NCI-H2196 treated with DMSO at 0.1 percent for 48 hours (cell line): ENCODE data around the gene RIT1.
"Not testable (repeated sequence)": the region's sequence is repeated elsewhere in the genome, so short reads cannot be mapped to it uniquely, and the experiment has no call there.

ENCODE experiments used
- DNase-seq: peaks from one replicate; lab custom pipeline; 2025; ENCODE audit not compliant: unreplicated experiment; lab: John Stamatoyannopoulos, UW

RIT1 gene

DNA sequence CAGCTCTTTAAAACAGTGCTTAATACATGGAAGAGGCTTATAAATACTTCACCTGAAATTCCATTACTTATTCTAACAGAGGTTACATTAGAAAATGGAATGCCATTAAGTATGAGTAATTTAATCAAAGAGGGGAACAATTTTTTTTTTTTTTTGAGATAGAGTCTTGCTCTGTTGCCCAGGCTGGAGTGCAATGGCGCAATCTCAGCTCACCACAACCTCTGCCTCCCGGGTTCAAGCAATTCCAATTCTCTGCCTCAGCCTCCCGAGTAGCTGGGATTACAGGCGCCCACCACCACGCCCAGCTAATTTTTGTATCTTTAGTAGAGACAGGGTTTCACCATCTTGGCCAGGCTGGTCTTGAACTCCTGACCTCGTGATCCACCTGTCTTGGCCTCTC lies 15.5 kb downstream of the RIT1 start:
- not testable (repeated sequence) for DNase-seq

DNA sequence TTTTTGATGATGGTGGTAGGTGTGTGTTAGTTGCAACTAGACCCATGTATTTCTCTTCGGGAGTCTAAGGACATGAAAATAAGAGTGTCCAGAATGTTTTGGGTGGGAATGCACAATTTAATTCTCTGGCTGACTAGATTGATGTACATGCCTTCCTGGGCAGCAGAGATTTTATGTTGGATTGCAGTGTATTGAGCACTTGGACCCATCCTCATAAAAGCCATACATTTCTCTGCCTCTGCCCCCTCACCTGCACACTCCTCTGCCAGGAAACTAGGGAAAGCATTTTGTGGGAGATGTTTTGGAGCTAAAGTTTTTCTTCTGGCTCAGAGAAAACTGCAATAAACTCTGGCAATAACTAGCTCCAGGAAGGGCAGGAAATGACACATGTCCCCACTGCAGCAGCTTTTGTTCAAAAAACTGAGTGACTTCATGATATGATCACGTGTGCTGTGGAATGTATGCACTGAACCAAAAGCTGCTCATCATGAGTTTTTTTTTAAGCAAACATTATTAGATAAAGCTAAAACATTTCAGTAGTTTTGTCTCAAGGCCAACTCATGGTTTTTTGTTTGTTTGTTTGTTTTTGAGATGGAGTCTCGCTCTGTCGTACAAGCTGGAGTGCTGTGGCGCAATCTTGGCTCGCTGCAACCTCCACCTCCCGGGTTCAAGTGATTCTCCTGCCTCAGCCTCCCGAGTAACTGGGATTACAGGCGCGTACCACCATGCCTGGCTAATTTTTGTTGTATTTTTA lies 17.6 kb downstream of the RIT1 start:
- DNase-seq, result no peak

DNA sequence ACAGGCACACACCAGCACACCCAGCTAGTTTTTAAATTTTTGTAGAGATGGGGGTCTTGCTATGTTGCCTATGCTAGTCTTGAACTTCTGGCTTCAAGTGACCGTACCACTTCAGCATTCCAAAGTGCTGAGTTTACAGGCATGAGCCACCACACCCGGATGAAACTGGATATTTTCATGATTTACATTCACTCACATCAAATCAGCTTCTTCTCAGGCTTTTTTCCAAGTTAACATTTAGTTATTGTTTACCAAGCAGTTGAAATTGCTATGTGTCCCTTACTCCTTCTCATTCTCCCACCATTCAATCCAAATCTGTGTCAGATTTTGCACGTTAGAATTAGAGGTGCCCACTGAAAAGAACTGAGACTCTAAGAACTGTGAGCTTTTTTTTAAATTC lies 18.4 kb downstream of the RIT1 start:
- DNase-seq, result no peak

DNA sequence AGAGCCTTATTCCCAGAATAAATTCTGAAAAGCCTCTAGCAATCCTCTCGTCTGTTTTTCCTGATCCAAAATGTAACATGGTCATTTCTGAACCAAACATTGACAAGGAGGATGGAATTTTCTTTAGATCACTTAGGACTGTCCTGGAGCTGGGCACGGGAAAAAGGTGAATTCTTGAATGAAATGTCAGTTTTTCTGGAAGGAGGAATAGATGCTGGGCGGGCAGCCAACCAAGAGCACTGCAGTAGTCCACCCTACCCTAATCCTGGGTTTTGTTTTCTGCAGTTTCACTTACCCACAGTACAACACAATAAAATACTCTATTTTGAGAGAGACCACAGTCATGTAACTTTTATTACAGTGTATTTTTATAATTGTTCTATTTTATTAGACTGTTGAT lies 20.9 kb downstream of the RIT1 start:
- DNase-seq, result no peak

DNA sequence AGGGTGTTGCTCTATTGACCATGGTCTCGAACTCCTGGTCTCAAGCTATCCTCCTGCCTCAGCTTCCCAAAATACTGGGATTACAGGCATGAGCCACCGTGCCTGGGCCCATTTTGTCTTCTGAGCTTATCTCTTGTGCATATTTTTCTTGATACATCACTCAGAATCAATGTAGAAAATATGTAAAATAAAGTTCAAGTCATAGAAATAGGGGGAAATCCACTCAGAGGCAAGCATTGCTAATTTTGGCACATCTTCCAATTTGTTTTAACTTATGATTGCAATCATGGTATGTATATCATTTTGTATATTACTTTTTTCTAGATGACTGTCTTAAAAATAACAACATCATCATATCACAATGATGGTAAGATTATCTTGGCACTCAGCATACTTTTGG lies 21.6 kb downstream of the RIT1 start:
- DNase-seq, result no peak

DNA sequence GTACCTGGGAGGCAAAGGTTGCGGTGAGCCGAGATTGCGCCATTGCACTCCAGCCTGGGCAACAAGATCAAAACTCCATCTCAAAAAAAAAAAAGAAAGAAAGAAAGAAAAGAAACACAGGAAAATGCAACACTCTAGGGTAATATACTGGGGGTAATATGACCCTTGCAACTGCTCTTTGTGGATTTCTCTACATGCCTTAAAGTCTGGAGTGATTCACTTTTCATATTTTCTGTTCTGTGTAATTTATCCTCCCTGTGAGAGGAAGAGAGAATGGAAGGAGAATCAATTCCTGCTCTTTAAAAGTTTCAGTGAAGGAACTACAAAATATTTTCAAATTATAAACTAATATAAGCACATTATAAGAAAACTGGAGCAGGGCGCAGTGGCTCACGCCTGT lies 22.7 kb downstream of the RIT1 start:
- DNase-seq, result no peak

DNA sequence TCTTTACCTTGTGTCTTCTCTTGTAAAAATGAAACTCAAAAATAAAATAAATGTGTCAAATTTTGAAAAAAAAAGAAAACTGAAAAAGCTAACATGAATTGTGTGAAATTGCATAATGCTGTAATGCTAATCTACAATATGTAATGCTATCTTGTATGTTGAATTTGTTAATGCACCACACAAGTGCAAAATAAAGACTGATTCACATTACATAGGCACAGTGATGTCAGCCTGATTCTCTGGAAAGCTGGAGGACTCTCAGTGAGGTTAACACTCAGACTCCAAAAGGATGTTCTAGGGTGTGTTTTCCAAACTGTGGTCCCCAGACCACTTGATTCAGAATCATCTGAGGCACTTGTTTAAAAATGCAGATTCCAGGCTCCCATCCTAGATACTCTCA lies 26.2 kb downstream of the RIT1 start:
- no peak for DNase-seq

DNA sequence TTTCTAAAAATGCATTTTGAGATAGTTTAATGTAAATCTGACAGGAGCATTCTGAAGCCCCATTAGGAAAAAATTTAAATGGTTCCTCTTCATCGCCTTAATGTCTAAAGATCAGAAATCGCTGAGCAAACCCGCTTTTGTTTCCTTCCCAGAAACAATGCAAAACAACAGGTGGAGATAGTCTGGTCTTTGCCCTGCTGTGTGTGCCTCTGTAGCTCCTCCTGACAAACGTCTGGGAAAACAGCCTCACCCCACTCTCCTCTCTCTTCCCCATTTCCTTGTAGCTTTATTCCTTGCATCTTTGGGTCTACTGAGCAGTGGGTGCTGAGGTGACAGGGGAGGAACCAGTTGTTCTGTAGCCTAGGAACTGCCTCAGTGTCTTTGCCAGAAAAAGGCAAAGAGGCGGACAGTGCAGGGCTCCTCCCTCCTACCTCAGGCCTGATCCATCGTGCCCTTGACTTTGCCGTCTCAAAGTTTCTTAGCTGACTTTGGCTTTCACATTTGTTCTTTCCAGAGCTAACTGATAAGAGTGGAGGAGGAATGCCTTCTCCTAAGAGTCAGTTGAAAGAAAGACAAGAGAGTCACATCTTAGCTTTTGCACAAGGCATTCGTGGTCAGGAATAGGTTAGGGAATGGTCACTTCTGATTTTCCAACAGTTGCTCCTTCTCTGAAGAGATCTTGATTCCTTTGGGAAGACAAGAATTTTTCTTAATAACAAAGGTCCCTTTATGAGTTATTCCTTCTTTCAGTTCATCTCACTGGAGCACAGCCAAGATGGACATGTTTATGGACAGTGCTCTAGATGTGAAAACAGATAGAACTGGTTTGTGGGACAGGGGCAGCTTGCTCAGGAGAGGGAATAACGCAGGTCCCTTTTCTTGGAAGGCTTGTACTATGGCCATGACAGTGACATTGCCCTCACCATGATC lies 26.9 kb downstream of the RIT1 start:
- DNase-seq, result no peak

DNA sequence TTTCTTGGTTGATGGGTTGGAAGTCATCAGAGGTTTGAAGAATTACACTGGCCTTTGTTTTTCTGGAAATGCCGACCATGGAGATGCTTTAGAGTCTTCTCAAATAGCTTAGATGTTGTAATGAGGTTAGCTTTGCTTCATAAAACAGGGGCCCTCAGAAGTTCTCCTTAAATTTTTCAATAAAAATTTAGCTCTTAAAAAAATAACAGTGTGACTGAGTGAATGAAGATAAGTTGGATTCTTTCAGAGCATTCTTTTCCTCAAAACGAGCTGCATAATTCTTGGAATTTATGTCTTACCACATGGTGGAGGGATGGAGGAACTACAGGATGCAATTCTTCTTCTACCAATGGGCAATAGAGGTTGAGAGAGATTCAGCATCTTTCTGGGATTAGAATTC lies 28.4 kb downstream of the RIT1 start:
- no peak for DNase-seq

DNA sequence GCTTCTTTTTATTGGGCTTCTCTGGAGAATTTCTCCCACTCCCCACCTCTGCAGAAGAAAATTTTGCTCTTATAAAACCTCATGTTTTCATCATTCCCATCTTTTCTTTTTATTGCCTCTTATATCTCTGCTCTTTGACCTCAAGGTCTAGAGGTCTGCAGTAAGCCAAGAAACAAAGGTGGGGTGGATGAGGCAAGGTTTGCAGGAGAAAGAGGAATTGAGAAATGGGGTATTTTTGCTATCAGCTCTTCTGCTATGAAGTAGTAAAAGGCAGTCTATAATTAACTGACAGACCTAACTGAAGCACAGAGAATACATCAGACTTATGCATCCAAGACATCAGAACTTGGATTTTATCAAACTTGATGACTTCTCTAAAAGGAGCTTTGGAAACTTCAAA lies 28.9 kb downstream of the RIT1 start:
- no peak for DNase-seq

DNA sequence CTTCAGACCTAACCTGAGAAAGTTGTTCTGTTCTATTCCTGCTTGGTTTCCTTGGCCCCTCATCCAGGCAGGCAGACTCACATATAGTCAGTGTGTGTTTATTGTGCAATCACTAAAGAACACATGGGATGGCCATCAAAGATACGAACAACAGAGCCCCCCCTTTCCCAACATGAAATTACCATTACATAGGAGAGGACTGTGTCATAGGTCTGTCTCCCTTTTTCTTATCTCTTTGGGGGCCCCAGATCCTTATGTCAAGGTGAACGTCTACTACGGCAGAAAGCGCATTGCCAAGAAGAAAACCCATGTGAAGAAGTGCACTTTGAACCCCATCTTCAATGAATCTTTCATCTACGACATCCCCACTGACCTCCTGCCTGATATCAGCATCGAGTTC lies 30.2 kb downstream of the RIT1 start:
- DNase-seq, result no peak

DNA sequence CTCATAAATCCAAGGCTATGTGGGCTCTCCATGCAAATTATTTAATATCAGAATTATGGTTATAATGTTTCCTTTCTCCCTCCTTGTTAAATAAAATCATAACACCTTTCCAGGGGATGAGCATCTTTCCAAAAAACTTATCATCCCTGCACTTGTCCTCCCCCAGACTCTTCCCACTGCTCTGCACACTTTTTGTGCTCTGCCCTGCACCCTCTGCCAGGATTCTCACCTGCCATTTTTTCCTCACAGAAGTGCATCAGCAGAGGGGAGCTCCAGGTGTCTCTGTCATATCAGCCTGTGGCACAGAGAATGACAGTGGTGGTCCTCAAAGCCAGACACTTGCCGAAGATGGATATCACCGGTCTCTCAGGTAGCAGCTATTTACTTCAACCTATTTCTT lies 30.9 kb downstream of the RIT1 start:
- DNase-seq, result no peak

DNA sequence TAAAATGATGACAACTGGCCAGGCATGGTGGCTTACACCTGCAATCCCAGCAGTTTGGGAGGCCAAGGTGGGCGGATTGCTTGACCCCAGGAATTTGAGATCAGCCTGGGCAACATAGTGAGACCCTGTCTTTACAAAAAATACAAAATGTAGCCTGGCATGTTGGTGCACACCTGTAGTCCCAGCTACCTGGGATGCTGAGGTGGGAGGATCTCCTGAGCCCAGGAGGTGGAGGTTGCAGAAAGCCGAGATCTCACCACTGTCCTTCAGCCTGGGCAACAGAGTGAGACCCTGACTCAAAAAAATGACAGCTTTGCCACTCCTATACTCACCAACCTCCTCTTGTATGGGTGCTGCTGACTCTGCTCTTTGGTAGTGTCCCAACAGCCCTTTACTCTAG lies 33.2 kb downstream of the RIT1 start:
- DNase-seq, result no peak

DNA sequence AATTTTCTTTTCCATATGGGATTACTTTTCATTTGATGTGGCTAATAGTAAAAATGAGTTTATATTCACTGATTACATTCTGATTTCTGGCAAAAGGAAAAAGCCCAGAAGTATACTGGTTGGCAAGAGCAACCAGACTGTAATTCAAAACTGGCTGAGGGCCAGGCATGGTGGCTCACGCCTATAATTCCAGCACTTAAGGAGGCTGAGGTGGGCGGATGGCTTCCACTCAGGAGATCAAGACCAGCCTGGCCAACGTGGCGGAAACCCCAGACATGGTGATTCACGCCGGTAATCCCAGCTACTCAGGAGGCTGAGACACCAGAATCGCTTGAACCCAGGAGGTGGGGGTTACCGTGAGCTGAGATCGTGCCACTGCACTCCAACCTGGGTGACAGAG lies 37.3 kb downstream of the RIT1 start:
- DNase-seq, result no peak

DNA sequence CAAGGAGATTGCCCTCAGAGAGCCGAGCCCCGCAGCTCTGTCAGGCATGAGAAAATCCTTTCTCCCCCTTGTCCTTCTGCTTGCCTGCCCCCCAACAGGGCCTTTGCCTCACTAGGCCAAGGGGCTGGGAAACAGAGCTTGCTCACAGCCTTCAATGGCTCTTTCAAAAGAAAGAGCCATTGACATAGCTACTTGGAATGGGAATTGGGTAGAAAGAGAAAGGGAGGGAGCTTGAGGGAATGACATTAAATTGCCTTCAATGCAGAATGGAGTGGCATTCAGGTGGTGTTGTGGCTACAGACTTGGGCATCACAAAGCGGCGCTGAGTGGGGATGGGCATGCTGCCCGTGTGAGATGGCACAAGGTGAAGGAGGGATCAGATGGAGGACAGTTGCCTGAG lies 38.6 kb downstream of the RIT1 start:
- DNase-seq, result no peak

DNA sequence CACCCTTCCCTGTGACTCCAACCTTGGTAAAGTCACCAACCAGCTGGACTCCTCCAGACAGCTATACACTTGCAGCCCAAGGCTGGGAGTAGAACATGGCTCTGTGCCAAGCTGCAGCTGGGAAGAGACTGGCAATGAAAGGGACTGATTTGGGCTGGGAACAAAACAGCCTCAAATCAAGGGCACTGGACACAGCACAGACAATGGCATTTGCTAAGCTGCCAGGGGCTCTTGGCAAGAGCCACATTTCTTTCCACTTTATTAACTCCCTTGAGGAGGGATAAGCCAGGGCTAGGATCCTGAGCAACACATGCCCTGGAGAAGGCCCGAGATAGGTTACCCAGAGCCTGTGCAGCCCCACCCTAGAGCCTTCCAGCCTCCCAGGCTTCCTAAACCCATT lies 39.8 kb downstream of the RIT1 start:
- DNase-seq, result peak; percentile 32

DNA sequence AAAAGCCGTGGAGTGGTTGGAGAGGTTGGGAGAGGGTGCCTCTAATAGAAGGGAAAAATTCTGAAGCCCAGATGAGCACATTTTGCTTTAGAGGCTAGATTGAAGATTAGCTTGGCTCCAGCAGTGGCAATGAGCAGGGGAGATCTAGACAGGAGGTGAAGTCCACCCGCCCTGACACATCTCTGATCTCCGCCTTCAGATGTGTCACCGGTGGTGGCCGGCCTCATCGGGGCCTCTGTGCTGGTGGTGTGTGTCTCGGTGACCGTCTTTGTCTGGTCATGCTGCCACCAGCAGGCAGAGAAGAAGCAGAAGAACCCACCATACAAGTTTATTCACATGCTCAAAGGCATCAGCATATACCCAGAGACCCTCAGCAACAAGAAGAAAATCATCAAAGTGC lies 43.4 kb downstream of the RIT1 start:
- no peak for DNase-seq

DNA sequence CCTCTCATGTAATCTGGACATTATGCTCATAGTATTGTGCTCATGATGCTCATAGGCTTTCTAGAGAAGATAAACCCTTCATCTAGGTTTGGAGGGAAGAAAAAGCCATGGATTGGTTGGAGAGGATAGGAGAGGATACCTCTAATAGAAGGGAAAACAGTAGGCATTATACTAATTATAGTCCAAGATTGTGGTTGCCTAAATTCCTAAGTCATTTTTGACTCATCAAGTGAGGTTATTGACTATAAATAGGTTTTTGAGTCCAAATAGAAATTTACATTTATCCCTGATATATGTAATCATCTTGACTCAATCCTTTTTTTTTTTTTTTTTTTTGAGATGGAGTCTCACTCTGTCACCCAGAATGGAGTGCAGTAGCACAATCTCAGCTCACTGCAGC lies 46.8 kb downstream of the RIT1 start:
- no peak for DNase-seq

DNA sequence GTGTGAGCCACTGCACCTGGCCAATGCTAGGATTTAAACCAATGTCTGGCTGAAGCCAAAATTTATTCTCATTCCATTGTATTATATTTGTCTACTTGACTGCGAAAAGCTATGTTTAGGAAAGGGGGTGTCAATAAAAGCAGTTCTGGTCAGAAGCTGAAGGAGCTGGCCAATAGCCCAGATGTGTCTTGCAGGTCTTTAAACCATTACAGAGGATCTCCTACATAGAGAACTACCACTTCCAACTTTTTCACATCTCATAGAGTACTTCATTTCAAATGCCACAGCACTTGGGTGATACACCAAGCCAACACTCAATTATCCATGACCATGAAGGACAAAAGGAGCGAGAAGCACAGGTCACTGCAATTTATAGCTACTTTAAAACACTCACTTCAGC lies 49.3 kb downstream of the RIT1 start:
- no peak for DNase-seq

DNA sequence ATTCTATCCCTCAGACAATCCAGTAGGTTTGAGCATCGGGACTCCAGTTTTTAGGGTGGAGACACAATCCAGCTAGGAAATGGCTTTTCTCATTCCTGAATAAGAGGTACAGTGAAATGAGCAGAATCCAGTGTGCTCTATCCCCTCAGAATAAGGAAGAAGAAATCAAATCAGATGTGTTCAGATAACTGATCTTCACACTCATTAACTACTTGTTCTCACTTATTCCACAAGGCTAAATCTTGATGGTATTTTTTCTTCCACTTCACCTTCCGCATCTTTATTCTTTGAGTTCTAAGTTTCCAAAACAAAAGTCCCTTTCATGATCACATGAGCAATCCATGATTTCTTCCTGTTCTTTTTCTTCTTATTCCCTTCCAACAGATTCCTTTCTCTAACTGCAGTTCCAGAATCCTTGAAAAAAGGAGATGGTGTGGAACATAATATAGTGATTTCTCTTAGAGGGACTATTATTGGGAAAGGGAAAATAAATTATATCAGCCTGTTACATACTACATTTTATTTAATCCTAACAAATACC lies 50.1 kb downstream of the RIT1 start:
- DNase-seq, result no peak

DNA sequence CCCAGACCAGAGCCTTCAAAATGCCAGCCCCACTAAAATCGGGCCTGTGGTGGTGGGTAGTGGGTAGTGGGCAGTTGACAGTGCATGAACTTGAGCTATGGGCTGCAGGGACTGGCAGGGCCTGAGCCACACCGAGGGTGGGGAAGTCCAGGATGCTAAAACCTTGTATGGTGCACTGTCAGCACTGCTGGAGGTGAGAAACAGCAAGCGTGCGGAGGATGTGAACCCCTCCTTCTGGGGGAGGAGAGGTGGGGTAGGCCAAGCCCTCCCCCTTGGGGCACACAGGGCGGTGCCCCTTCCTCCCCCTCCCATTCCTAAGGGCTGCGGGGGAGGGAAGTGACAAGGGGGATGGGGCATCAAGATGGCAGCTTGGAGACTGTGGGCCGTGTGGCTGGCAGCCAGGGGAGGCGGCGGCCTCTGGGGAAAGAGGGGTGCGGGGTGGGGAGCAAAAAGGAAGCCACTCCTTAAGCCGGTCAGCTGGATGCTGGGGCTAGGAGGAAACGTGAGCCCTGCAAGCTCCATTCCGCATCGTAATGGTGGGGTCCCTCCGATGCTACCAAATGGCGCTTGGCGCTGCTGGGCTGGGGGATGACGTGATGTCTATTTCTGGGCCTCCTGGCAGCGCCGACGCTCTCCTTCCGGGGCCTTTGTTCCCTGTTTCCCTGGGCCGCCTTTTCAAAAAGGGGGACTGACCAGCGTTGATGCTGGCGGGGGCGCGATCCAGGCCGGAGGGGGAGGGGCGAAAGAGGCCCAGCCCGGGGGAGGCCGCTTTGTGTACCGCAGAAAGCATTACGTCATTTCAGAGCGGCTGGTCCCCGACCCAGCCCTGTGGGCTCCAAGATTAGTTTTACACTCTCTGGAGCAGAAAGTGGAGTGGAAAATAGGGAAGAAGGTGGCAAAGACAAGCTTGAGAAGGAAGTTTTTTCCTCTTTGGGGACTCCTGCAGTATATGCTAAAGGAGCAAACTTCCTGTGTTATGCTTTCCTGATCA lies 51.0 kb downstream of the RIT1 start:
- peak; percentile 65 for DNase-seq
